K562 (cell line): ENCODE results near the gene ITGA3. TPM values are rescaled to one million over a fixed set of nuclear protein-coding genes. Genes with fewer than 3 reads are reported as not detected.

ENCODE experiments used
- ARID2 ChIP-seq: fragments of 450-650 bp; IDR thresholded peaks from 2 replicates; pipeline ENCODE4 v1.6.1; 2017; ENCODE audit warnings: antibody characterized with exemption, mild to moderate bottlenecking
- BHLHE40 ChIP-seq: IDR thresholded peaks from 2 replicates; pipeline ENCODE4 v1.6.1; 2011; ENCODE audit warnings: low read length, improper control_type of control experiment
- CBX1 ChIP-seq: sonication (generic); IDR thresholded peaks from 2 replicates; pipeline ENCODE4 v1.6.1; 2016; ENCODE audit warnings: antibody characterized with exemption, low read depth, mild to moderate bottlenecking
- CTCFL ChIP-seq: IDR thresholded peaks from 2 replicates; pipeline ENCODE4 v1.6.1; 2011; ENCODE audit warnings: borderline replicate concordance, low read depth, mild to moderate bottlenecking, moderate library complexity, low read length; ENCODE audit not compliant: insufficient read depth, poor library complexity, severe bottlenecking
- DIDO1 ChIP-seq: fragments of 450-650 bp; IDR thresholded peaks from 2 replicates; pipeline ENCODE4 v1.6.1; 2016; ENCODE audit warnings: low read depth, missing biosample characterization, missing genetic modification characterization
- HOXB6 ChIP-seq: fragments of 250-450 bp; sonication (Bioruptor Pico); IDR thresholded peaks from 2 replicates; pipeline ENCODE4 v1.5.1; 2022; ENCODE audit warnings: mild to moderate bottlenecking, borderline replicate concordance
- KLF16 ChIP-seq: IDR thresholded peaks from 2 replicates; pipeline ENCODE4 v1.6.1; 2016; ENCODE audit warnings: antibody characterized with exemption
- REST ChIP-seq, 2 experiments: fragments of 450-650 bp; formaldehyde crosslinking in 1 of 2; IDR thresholded peaks; 2 replicates each; pipeline versions ENCODE4 v1.4.0 to v1.6.1; 2014 to 2020; ENCODE audit warnings: mild to moderate bottlenecking in 2 of 2, borderline replicate concordance in 1 of 2, low read depth in 1 of 2
- SIRT6 ChIP-seq: IDR thresholded peaks from one replicate; pipeline ENCODE4 v1.6.1; 2012; ENCODE audit warnings: low read depth, mild to moderate bottlenecking, control low read depth, inconsistent platforms, low read length, moderate library complexity
- SMAD1 ChIP-seq: fragments of 150-350 bp; IDR thresholded peaks from 2 replicates; pipeline ENCODE4 v1.6.1; 2014; ENCODE audit warnings: low read length, low read depth; ENCODE audit not compliant: partially characterized antibody
- ZNF12 ChIP-seq: sonication (generic); formaldehyde crosslinking; IDR thresholded peaks from 2 replicates; pipeline ENCODE4 v1.4.0; 2020; ENCODE audit warnings: mild to moderate bottlenecking, missing genetic modification reagents
- ZNF263 ChIP-seq: sonication (generic); formaldehyde crosslinking; IDR thresholded peaks from 2 replicates; pipeline ENCODE4 v1.8.0; 2022; ENCODE audit warnings: mild to moderate bottlenecking, missing genetic modification reagents, borderline replicate concordance
- ZNF431 ChIP-seq: sonication (generic); formaldehyde crosslinking; IDR thresholded peaks from 2 replicates; pipeline ENCODE4 v1.8.0; 2022; ENCODE audit warnings: mild to moderate bottlenecking, missing genetic modification reagents
- ZNF740 ChIP-seq, 3 experiments: fragments of 200-800 bp in 1 of 3; sonication (Bioruptor generic) in 1 of 3; sonication (generic) in 1 of 3; formaldehyde crosslinking in 1 of 3; IDR thresholded peaks; 2 replicates each; pipeline versions ENCODE4 v1.6.1 to v1.8.0; 2016 to 2022; ENCODE audit warnings: mild to moderate bottlenecking in 2 of 3, missing compliant biosample characterization in 2 of 3, missing genetic modification characterization in 2 of 3, missing genetic modification reagents in 1 of 3
- polyA plus RNA-seq, 8 experiments: library from polyadenylated mRNA; depleted of rRNA in 4 of 8; stranded (reverse) in 5 of 8; unstranded in 3 of 8; fragments of >200 nt; fragmentation: Nextera tagmentation in 2 of 8; fragmentation: Illumina TruSeq in 1 of 8; extraction: Ambion mirVana in 2 of 8; extraction: Trizol in 1 of 8; gene quantifications; 2 replicates each; pipeline versions ENCODE4 v1.2.1 to v1.2.3, GENCODE V29; 2011 to 2014; ENCODE audit warnings: inconsistent platforms in 1 of 8, missing spikeins in 1 of 8
- total RNA-seq, 7 experiments: library from RNA; depleted of rRNA in 6 of 7; stranded (reverse); fragments of >200 nt in 6 of 7; fragmentation: Illumina TruSeq in 2 of 7; extraction: Trizol in 2 of 7; gene quantifications; 2 replicates each; pipeline versions ENCODE4 v1.2.1 to v1.2.3, GENCODE V29; 2011 to 2021; ENCODE audit warnings: low replicate concordance in 1 of 7

Gene ITGA3
- total and polyA plus RNA-seq, 9 of the 15 experiments (the other 6 are each of a cell fraction or from before 2014, with no cell fraction given) = 0.03 to 0.75 (median 0.14) TPM; not detected in 2

GRCh38 chr17:50079334-50080095, 23.6 kb downstream of the ITGA3 start (continued):
- TF ChIP-seq KLF16 (peak; percentile 67; the same call in 1 of the 2 replicates), ZNF12 (0 out of 2 replicates have a peak, but pooled peaks have one; percentile 44), ARID2 (no peak), ZNF431 (CRISPR knock-in tag) (0 out of 2 replicates have a peak, but pooled peaks have one; percentile 29), ZNF263 (CRISPR knock-in tag) (0 out of 2 replicates have a peak, but pooled peaks have one; percentile 25), SMAD1 (peak; percentile 16), SIRT6 (no peak), HOXB6 (no peak), REST (IDR thresholded peaks at IDR 0.05; ENCODE audit: borderline replicate concordance) (0 out of 2 replicates have a peak, but pooled peaks have one; percentile 11), REST (CRISPR knock-in tag; IDR thresholded peaks at IDR 0.05; ENCODE audit: low read depth) (no peak), CTCFL (peak; percentile 95), BHLHE40 (no peak), DIDO1 (tag) (0 out of 2 replicates have a peak, but pooled peaks have one; percentile 21), CBX1 (0 out of 2 replicates have a peak, but pooled peaks have one; percentile 27), ZNF740 (CRISPR knock-in tag; IDR thresholded peaks at IDR 0.05) (peak; percentile 56; the same call in 1 of the 2 replicates), ZNF740 (tag; IDR thresholded peaks at IDR 0.05) (no peak)
